OCI-LY7 (cell line): Measurements from ENCODE around the gene BLOC1S4.

Source experiments
- CTCF ChIP-seq: fragments of 200-600 bp; sonication (generic); conservative IDR thresholded peaks from 2 replicates; pipeline ENCODE4 v1.5.1; 2014; ENCODE audit warnings: mild to moderate bottlenecking, antibody characterized with exemption, low read length, moderate library complexity, mixed read lengths
- EZH2phosphoT487 ChIP-seq: fragments of 200-600 bp; sonication (generic); IDR thresholded peaks from 2 replicates; pipeline ENCODE4 v1.6.1; 2018; ENCODE audit warnings: low read depth, borderline replicate concordance, mild to moderate bottlenecking, mixed run types, antibody characterized with exemption, low read length, moderate library complexity, mixed read lengths

- TF ChIP-seq CTCF (no peak), EZH2phosphoT487 (no peak)
These were observed 31.5 kb downstream of the BLOC1S4 start for GRCh38 chr4:6747294-6748051.
